CD4-positive, alpha-beta T cell (primary cell): Measurements from ENCODE around the gene TIMM44. TPM values are rescaled to one million over a fixed set of nuclear protein-coding genes. Genes with fewer than 3 reads are reported as not detected.

Source experiments
- ATAC-seq: fragments of 200-7000 bp; cut with Tn5 transposase; one replicate; pipeline ENCODE4 v1.10.0; 2022; ENCODE audit warnings: mild to moderate bottlenecking; ENCODE audit not compliant: poor library complexity
- CTCF ChIA-PET: fragments of 350-600 bp; sonication (Branson Sonifier 250); formaldehyde crosslinking; loops from one replicate; lab custom pipeline; 2021; ENCODE audit warnings: antibody characterized with exemption, inconsistent platforms; lab: Charles Lee
- POLR2A ChIA-PET: fragments of 350-600 bp; sonication (Branson Sonifier 250); formaldehyde crosslinking; loops from one replicate; lab custom pipeline; 2021; ENCODE audit warnings: antibody characterized with exemption, inconsistent platforms; lab: Charles Lee
- DNase-seq, 14 experiments: peaks; one replicate each; pipeline ENCODE4 v3.0.0-alpha.2; 2013 to 2020; ENCODE audit warnings: mixed read lengths in 2 of 14
- H3K27ac ChIP-seq, 2 donors: one replicate each; pipeline versions ENCODE4 v1.5.1 to v1.7.0; 2013; ENCODE audit warnings: low read length in 2 of 2, low read depth in 1 of 2, mild to moderate bottlenecking in 1 of 2
- H3K27me3 ChIP-seq, 2 experiments: 1 replicate in 1 of 2; 2 replicates in 1 of 2; pipeline versions ENCODE4 v1.6.1 to v1.7.0; 2013; ENCODE audit warnings: low read length in 2 of 2, control low read depth in 1 of 2, mild to moderate bottlenecking in 1 of 2, moderate library complexity in 1 of 2; ENCODE audit not compliant: insufficient read depth in 2 of 2, control insufficient read depth in 1 of 2
- H3K36me3 ChIP-seq: one replicate; pipeline ENCODE4 v1.6.1; 2013; ENCODE audit warnings: low read length, control low read depth; ENCODE audit not compliant: insufficient read depth
- H3K4me1 ChIP-seq: one replicate; pipeline ENCODE4 v1.6.1; 2013; ENCODE audit warnings: low read length, control low read depth; ENCODE audit not compliant: insufficient read depth
- H3K4me3 ChIP-seq: one replicate; pipeline ENCODE4 v1.5.1; 2013; ENCODE audit warnings: mild to moderate bottlenecking, low read length, moderate library complexity
- H3K9me3 ChIP-seq, 2 experiments: 1 replicate in 1 of 2; 2 replicates in 1 of 2; pipeline versions ENCODE4 v1.6.1 to v1.7.0; 2013; ENCODE audit warnings: low read length in 2 of 2, mild to moderate bottlenecking in 2 of 2, control low read depth in 1 of 2, moderate library complexity in 1 of 2; ENCODE audit not compliant: control insufficient read depth in 1 of 2, insufficient read depth in 1 of 2
- H3K27ac Mint-ChIP-seq: one replicate; pipeline ENCODE4 v1.8.0; 2020; ENCODE audit warnings: mixed read lengths
- H3K27me3 Mint-ChIP-seq: one replicate; pipeline ENCODE4 v1.8.0; 2021; ENCODE audit warnings: mixed read lengths
- H3K36me3 Mint-ChIP-seq: one replicate; pipeline ENCODE4 v1.8.0; 2021; ENCODE audit warnings: low read depth, mixed read lengths
- H3K4me1 Mint-ChIP-seq: one replicate; pipeline ENCODE4 v1.8.0; 2021; ENCODE audit warnings: low read depth, mixed read lengths
- H3K4me3 Mint-ChIP-seq: one replicate; pipeline ENCODE4 v1.8.0; 2020; ENCODE audit warnings: mild to moderate bottlenecking, mixed read lengths
- H3K9me3 Mint-ChIP-seq: one replicate; pipeline ENCODE4 v1.8.0; 2020; ENCODE audit warnings: mixed read lengths
- intact Hi-C, 2 experiments: fragments of 100-400 bp; cut with DNase I in 1 of 2; cut with micrococcal nuclease in 1 of 2; formaldehyde crosslinking; loops; one replicate each; pipeline versions ENCODE4 v1.15.1 to v1.9.0; 2023 to 2025; cut with DNase I, micrococcal nuclease
- total RNA-seq, 174 experiments: library from RNA in 2 of 174; stranded (reverse) in 2 of 174; gene quantifications; one replicate each; pipeline ENCODE4 v1.2.3 and lab custom pipeline; 2021 to 2026
- TF ChIP-seq, protein P1 (sequence below): fragments of 200-600 bp; IDR thresholded peaks from one replicate; pipeline ENCODE4 v1.8.0; 2022; ENCODE audit warnings: antibody characterized with exemption, mild to moderate bottlenecking

TIMM44 gene
- total RNA-seq, 2 experiments from 2014 or later, result 83.9 to 85.0 TPM

DNA sequence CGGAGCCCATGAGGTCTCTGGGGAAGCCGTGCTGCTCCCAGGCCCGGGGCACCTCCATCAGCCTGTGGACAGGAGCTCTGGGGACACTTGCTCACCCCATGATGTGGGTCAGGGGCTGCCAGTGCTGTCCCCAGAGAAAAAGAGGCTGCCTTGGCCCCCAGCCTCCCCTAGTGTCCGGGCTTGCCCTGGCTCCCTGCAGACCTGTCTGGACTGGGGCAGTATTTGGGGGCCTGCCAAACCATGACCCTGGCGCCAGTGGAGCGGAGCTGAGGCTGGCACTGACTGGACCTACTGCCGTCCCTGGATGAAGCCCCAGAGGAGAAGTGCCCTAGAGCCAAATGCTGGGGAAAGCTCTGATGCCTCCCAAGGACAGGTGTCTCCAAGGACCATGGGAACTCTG lies 31.6 kb upstream of the TIMM44 start:
- no peaks in the 10 kb centered on the region for H3K9me3 Mint-ChIP-seq

DNA sequence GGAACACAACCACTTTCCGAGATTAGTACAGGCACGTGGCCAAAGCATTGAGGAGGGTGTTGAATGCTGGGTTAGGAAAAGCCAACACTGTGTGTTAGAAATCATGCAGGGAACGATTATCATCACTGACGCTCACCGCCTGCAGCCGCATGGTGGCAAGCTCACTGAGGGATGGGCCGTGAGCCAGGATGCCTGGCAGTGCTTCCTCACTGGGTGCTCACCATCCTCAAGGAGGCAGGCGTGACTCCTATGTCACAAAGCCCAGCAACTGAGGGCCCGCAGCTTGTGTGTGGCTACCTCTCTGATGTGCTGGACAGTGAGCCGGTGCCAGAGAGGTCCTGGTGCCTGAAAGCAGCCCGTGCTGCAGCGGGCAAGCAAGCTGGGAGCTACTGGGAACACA lies 30.4 kb upstream of the TIMM44 start:
- Histone ChIP-seq H3K4me1 (no peaks in the 10 kb centered on the region), H3K27ac (no peak overlapping the region), H3K9me3 (no peaks in the 10 kb centered on the region), H3K27me3 (no peaks in the 10 kb centered on the region), H3K4me3 (no peak overlapping the region), H3K36me3 (peaks cover 63% of the 10 kb centered on the region)
- intact Hi-C loops, result loop anchor here in 1 of 2 experiments (10.0 kb wide), 1 partner anchor 281 kb away; no protein-coding TSS in a partner anchor
- Mint-ChIP-seq H3K9me3 (no peaks in the 10 kb centered on the region), H3K4me3 (no peak overlapping the region), H3K4me1 (no peaks in the 10 kb centered on the region), H3K27me3 (no peaks in the 10 kb centered on the region), H3K27ac (no peak overlapping the region), H3K36me3 (peaks cover 33% of the 10 kb centered on the region)
- TF ChIP-seq, protein P1, sequence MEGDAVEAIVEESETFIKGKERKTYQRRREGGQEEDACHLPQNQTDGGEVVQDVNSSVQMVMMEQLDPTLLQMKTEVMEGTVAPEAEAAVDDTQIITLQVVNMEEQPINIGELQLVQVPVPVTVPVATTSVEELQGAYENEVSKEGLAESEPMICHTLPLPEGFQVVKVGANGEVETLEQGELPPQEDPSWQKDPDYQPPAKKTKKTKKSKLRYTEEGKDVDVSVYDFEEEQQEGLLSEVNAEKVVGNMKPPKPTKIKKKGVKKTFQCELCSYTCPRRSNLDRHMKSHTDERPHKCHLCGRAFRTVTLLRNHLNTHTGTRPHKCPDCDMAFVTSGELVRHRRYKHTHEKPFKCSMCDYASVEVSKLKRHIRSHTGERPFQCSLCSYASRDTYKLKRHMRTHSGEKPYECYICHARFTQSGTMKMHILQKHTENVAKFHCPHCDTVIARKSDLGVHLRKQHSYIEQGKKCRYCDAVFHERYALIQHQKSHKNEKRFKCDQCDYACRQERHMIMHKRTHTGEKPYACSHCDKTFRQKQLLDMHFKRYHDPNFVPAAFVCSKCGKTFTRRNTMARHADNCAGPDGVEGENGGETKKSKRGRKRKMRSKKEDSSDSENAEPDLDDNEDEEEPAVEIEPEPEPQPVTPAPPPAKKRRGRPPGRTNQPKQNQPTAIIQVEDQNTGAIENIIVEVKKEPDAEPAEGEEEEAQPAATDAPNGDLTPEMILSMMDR, result no peak
- no peak for DNase-seq
- CTCF ChIA-PET, result no interaction called here
- POLR2A ChIA-PET, result no interaction called here
- ATAC-seq, result no peak

More for the DNA sequence above, 31.6 kb upstream of the TIMM44 start:
- Mint-ChIP-seq H3K27me3 (no peaks in the 10 kb centered on the region), H3K4me1 (no peaks in the 10 kb centered on the region), H3K4me3 (no peak overlapping the region), H3K36me3 (peaks cover 36% of the 10 kb centered on the region), H3K27ac (no peak overlapping the region)
- Histone ChIP-seq H3K9me3 (no peaks in the 10 kb centered on the region), H3K36me3 (peaks cover 63% of the 10 kb centered on the region), H3K27me3 (no peaks in the 10 kb centered on the region), H3K4me3 (no peak overlapping the region), H3K4me1 (no peaks in the 10 kb centered on the region), H3K27ac (no peak overlapping the region)
- ChIA-PET CTCF (no interaction called here), POLR2A (no interaction called here)
- intact Hi-C loops, result loop anchor here in 1 of 2 experiments (10.0 kb wide), 1 partner anchor 280 kb away; no protein-coding TSS in a partner anchor
- DNase-seq (no peak), ATAC-seq (no peak)
- TF ChIP-seq, protein P1, result no peak

DNA sequence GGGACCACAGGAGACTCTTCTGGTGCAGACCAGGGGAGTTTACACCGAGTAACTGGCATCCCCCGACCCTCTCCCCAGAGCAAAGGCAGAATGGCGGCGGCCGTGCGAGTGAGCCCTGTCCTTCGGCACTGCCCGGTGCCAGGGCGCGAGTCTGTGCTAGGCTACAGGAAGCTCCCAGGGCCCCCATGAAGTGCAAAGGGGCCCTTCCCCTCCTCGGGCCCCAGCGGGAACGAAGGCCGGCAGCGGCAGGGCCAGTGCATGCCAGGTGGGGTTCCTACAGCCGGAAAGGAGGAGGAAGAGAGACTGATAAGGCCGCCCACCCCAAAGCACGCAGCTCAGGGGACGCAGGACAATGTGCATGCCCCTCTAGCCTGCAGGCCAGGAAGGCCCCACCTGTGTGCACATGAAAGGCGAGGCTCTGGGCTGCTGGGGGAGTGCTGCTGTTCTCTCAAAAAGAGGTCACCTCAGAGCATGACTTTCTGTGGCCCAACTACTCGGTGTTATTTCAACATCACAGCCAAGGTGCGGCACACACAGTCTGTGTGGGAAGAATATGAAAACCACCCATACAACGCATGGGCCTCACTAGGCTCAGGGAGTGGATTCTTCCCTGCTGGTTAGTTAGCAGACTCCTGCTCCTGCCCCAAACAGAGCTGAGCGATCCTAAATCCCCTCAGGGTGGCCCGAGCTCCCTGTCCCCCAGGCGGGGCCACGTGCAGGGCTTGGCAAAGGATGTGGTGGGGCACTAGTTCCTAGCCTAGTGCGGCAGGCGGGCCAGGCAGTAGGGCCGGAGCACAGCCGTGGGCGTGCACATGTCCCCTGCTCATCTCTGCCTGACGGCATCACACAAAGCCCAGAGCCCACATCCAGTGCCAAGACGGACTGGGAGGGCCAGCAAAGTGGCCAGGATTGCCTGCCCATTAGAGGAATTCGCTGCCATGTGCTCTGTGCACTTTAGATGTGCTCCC lies 28.4 kb upstream of the TIMM44 start:
- H3K27ac Mint-ChIP-seq, result no peak overlapping the region
- peaks cover 48% of the 10 kb centered on the region for H3K36me3 Mint-ChIP-seq
- Histone ChIP-seq H3K9me3 (no peaks in the 10 kb centered on the region), H3K4me1 (no peaks in the 10 kb centered on the region), H3K4me3 (no peak overlapping the region), H3K27ac (no peak overlapping the region), H3K36me3 (peaks cover 65% of the 10 kb centered on the region), H3K27me3 (no peaks in the 10 kb centered on the region)
- TF ChIP-seq, protein P1, result no peak
- DNase-seq, result no peak
- intact Hi-C loops, result loop anchor here in 1 of 2 experiments (10.0 kb wide), 1 partner anchor 283 kb away; no protein-coding TSS in a partner anchor
- ATAC-seq, result no peak
- CTCF ChIA-PET, result interaction anchor here (1.1 to 1.5 kb wide), 3 partner anchors 13 to 43 kb away, joined by 5 to 6 read pairs (median 6); no protein-coding TSS in a partner anchor
- H3K9me3 Mint-ChIP-seq, result no peaks in the 10 kb centered on the region
- H3K4me1 Mint-ChIP-seq, result no peaks in the 10 kb centered on the region
- POLR2A ChIA-PET, result no interaction called here
- no peak overlapping the region for H3K4me3 Mint-ChIP-seq
- H3K27me3 Mint-ChIP-seq, result no peaks in the 10 kb centered on the region
